Spleen (tissue), 11 donors: ENCODE measurements around the gene ALK. TPM values are rescaled to one million over a fixed set of nuclear protein-coding genes. Genes with fewer than 3 reads are reported as not detected.

Source experiments
- DNase-seq: peaks from one replicate; pipeline ENCODE4 v3.0.0-alpha.2; 2020
- H3K27ac ChIP-seq, 8 donors: fragments of 200-600 bp; sonication (generic) in 7 of 8; 1 replicate in 4 of 8; 2 replicates in 4 of 8; pipeline versions ENCODE4 v1.5.0 to v1.8.0; 2016 to 2021; ENCODE audit warnings: inconsistent platforms in 4 of 8, mild to moderate bottlenecking in 4 of 8, moderate library complexity in 1 of 8
- H3K27me3 ChIP-seq, 7 donors: fragments of 200-600 bp; sonication (generic) in 6 of 7; replicated peaks in 1 of 7; 1 replicate in 4 of 7; 2 replicates in 3 of 7; pipeline versions ENCODE4 v1.5.0 to v1.8.0; 2016 to 2021; ENCODE audit warnings: inconsistent platforms in 3 of 7, mild to moderate bottlenecking in 1 of 7
- H3K36me3 ChIP-seq, 6 donors: fragments of 200-600 bp; sonication (generic) in 5 of 6; 1 replicate in 4 of 6; 2 replicates in 2 of 6; pipeline versions ENCODE4 v1.5.0 to v1.8.0; 2016 to 2021; ENCODE audit warnings: inconsistent platforms in 2 of 6
- H3K4me1 ChIP-seq, 6 donors: fragments of 200-600 bp; sonication (generic) in 5 of 6; 1 replicate in 3 of 6; 2 replicates in 3 of 6; pipeline versions ENCODE4 v1.5.0 to v1.8.0; 2016 to 2021; ENCODE audit warnings: inconsistent platforms in 3 of 6
- H3K4me3 ChIP-seq, 8 donors: fragments of 200-600 bp; sonication (generic) in 7 of 8; 1 replicate in 4 of 8; 2 replicates in 4 of 8; pipeline versions ENCODE4 v1.5.0 to v1.8.0; 2016 to 2021; ENCODE audit warnings: inconsistent platforms in 4 of 8, mild to moderate bottlenecking in 4 of 8, moderate library complexity in 2 of 8
- H3K9me3 ChIP-seq, 8 donors: fragments of 200-600 bp; sonication (generic) in 7 of 8; 1 replicate in 4 of 8; 2 replicates in 4 of 8; pipeline versions ENCODE4 v1.5.0 to v1.8.0; 2016 to 2021; ENCODE audit warnings: inconsistent platforms in 4 of 8
- CTCF ChIP-seq, 11 experiments: fragments of 200-600 bp in 7 of 11; fragments of 450-650 bp in 4 of 11; sonication (generic) in 4 of 11; IDR thresholded peaks in 8 of 11; conservative IDR thresholded peaks in 3 of 11; 1 replicate in 7 of 11; 2 replicates in 4 of 11; pipeline versions ENCODE4 v1.4.0 to v1.8.0; 2016 to 2021; ENCODE audit warnings: antibody characterized with exemption in 11 of 11, inconsistent platforms in 4 of 11, mild to moderate bottlenecking in 1 of 11
- POLR2A ChIP-seq, 3 donors: fragments of 450-650 bp; IDR thresholded peaks; one replicate each; pipeline ENCODE4 v1.5.1; 2017; ENCODE audit warnings: antibody characterized with exemption in 3 of 3, mild to moderate bottlenecking in 1 of 3
- POLR2AphosphoS5 ChIP-seq, 3 donors: sonication (generic); formaldehyde crosslinking; IDR thresholded peaks; one replicate each; pipeline ENCODE4 v1.5.1; 2017; ENCODE audit warnings: antibody characterized with exemption in 3 of 3
- WGBS, 5 donors: extraction: QIAGEN DNeasy Blood & Tissue Kit in 3 of 5; methylation state at CpG; one replicate each; pipeline versions ENCODE4 v1.1.5 to v1.1.7; 2013 to 2018; 5-methylcytosine and 5-hydroxymethylcytosine counted together
- intact Hi-C: fragments of 100-400 bp; cut with DNase I; formaldehyde crosslinking; loops from one replicate; pipeline ENCODE4 v1.15.0; 2023; ENCODE audit warnings: low total_unique reads
- polyA plus RNA-seq, 3 donors: library from polyadenylated mRNA; stranded (reverse); fragments of 200-250 nt; gene quantifications; one replicate each; pipeline ENCODE4 v1.2.1, GENCODE V29; 2013
- total RNA-seq, 7 donors: library from RNA; depleted of rRNA in 3 of 7; stranded (reverse); fragments of >200 nt in 3 of 7; fragmentation: NEBNext Ultra II Directional in 4 of 7; extraction: Animal tissue kit (Norgen Biotek cat#: 25700) in 4 of 7; gene quantifications; one replicate each; pipeline versions ENCODE4 v1.1.0 to v1.2.1, GENCODE V29; 2016 to 2021
- donor health status: healthy with polysubstance abuse.
- donor health status: DM: no; HTN: no; CAD: no; lungs with moderate emphysema.
- donor health status: DM: no; HTN: no; CAD: no.
- donor health status: Bipolar disorder and iron deficiency.
- donor health status: healthy.
- donor health status: DM: no; HTN: no; CAD: no.
- donor health status: DM: yes; HTN: yes; CAD: no.

The ALK gene
- total and polyA plus RNA-seq, 10 donors: 0.03 to 0.28 (median 0.06) TPM; not detected in 7

GRCh38 chr2:29528891-29529520 is 392.4 kb downstream of the ALK start:
- H3K27ac ChIP-seq: no peak overlapping the region
- intact Hi-C loops: no loop called here
- no peak overlapping the region for H3K4me3 ChIP-seq
- no peaks in the 10 kb centered on the region for H3K4me1 ChIP-seq
- peaks cover 0 to 18% (median 0%) of the 10 kb centered on the region in 7 donors for H3K27me3 ChIP-seq
- no peaks in the 10 kb centered on the region for H3K36me3 ChIP-seq
- 25 to 55% (median 38%) methylated on average over 18 of the region's 18 CpGs for WGBS, 5 donors
- TF ChIP-seq CTCF (IDR thresholded peaks at IDR 0.05 in 8 of 11, conservative IDR thresholded peaks at IDR 0.05 in 3 of 11): no peak
- no peak for TF ChIP-seq POLR2AphosphoS5 (IDR thresholded peaks at IDR 0.05)
- TF ChIP-seq POLR2A (IDR thresholded peaks at IDR 0.05): no peak
- H3K9me3 ChIP-seq: no peaks in the 10 kb centered on the region
- no peak for DNase-seq

GRCh38 chr2:29528371-29528770 is 393.0 kb downstream of the ALK start:
- WGBS, 5 donors: 87 to 96% (median 90%) methylated on average over 4 of the region's 4 CpGs
- no peak for TF ChIP-seq POLR2A (IDR thresholded peaks at IDR 0.05)
- no peak for TF ChIP-seq POLR2AphosphoS5 (IDR thresholded peaks at IDR 0.05)
- TF ChIP-seq CTCF (IDR thresholded peaks at IDR 0.05 in 8 of 11, conservative IDR thresholded peaks at IDR 0.05 in 3 of 11): no peak
- no peak overlapping the region for H3K4me3 ChIP-seq
- no peaks in the 10 kb centered on the region for H3K36me3 ChIP-seq
- H3K27ac ChIP-seq: no peak overlapping the region
- H3K27me3 ChIP-seq: peaks cover 0 to 20% (median 0%) of the 10 kb centered on the region in 7 donors
- H3K9me3 ChIP-seq: no peaks in the 10 kb centered on the region
- intact Hi-C loops: no loop called here
- no peaks in the 10 kb centered on the region for H3K4me1 ChIP-seq
- DNase-seq: no peak

DNA sequence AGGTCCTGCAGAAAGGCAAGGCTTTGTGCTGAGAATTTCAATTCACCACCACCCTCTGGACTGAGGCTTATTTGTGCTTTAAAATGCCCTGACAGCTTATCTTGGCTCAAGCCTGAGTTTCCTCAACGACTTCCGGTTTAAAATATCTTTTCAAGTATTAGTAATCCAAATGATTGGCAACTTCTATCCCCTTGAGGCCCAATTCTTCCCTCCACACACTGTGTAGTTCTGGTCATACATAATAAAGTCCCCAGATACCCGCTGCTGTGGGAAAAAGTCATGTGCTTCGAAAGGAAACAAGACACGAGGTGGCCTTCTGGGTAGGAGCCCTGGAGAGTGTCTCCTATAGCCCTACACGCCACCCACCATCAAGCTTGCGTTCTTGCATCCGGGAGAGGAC is 393.4 kb downstream of the ALK start:
- Histone ChIP-seq H3K27ac (no peak overlapping the region), H3K36me3 (no peaks in the 10 kb centered on the region), H3K9me3 (no peaks in the 10 kb centered on the region), H3K27me3 (peaks cover 0 to 24% (median 0%) of the 10 kb centered on the region in 7 donors), H3K4me1 (no peaks in the 10 kb centered on the region), H3K4me3 (no peak overlapping the region)
- 71 to 79% (median 74%) methylated on average over 8 of the region's 8 CpGs for WGBS, 5 donors
- no peak for DNase-seq
- TF ChIP-seq CTCF (IDR thresholded peaks at IDR 0.05 in 8 of 11, conservative IDR thresholded peaks at IDR 0.05 in 3 of 11) (no peak), POLR2AphosphoS5 (IDR thresholded peaks at IDR 0.05) (no peak), POLR2A (IDR thresholded peaks at IDR 0.05) (no peak)
- intact Hi-C loops: no loop called here

GRCh38 chr2:29526587-29527586 is 394.5 kb downstream of the ALK start:
- Histone ChIP-seq H3K4me1 (no peaks in the 10 kb centered on the region), H3K4me3 (no peak overlapping the region), H3K27ac (no peak overlapping the region), H3K27me3 (peaks cover 0 to 25% (median 0%) of the 10 kb centered on the region in 7 donors), H3K9me3 (no peaks in the 10 kb centered on the region), H3K36me3 (no peaks in the 10 kb centered on the region)
- TF ChIP-seq CTCF (IDR thresholded peaks at IDR 0.05 in 8 of 11, conservative IDR thresholded peaks at IDR 0.05 in 3 of 11) (no peak), POLR2A (IDR thresholded peaks at IDR 0.05) (no peak), POLR2AphosphoS5 (IDR thresholded peaks at IDR 0.05) (no peak)
- intact Hi-C loops: no loop called here
- WGBS, 5 donors: 84 to 91% (median 88%) methylated on average over 7 of the region's 7 CpGs
- no peak for DNase-seq
